Limb (tissue), 2 donors: ENCODE results near the gene SLC29A4.

Experiments
- DNase-seq, 2 donors: peaks; one replicate each; pipeline ENCODE4 v3.0.0-alpha.2; 2016; ENCODE audit errors: extremely low spot score in 2 of 2

Gene SLC29A4

DNA sequence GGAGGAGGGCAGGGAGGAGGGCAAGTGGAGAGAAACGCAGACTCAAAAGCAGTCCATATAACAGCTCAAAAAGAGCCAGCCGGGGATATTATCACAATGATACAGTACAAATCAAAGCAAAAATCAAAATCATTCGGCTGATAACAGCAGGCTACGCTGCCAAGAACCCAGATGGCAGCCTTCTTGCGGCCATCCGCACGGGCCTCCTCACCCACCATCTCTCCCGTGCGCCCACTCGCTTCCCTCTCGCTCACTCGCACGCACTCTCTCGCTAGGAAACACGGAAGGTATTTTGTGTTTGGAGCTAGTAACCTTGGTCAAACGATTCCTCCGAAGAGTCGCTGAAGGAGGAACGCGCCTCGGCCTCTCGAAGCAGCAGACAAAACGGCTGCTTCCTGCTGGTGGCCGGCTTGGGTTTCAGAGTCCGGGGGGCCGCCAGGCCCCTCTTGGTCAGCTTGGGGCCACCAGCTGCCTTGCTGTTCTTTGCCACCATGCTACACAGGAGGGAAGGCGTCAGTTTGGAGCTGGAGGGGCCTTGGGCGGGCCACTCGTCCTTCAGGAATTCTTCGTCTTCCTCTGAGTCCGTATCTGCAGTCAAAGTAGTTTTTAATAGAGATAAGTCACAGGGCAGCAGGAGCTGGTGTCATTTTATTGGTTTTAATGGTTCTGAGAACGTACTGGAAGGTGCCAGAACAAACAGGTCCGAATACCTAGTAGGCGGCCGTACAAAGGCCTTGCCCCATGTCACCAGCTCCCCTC, 68.9 kb downstream of the SLC29A4 start:
- no peak for DNase-seq

GRCh38 chr7:5352440-5353010, 69.8 kb downstream of the SLC29A4 start:
- DNase-seq: no peak

DNA sequence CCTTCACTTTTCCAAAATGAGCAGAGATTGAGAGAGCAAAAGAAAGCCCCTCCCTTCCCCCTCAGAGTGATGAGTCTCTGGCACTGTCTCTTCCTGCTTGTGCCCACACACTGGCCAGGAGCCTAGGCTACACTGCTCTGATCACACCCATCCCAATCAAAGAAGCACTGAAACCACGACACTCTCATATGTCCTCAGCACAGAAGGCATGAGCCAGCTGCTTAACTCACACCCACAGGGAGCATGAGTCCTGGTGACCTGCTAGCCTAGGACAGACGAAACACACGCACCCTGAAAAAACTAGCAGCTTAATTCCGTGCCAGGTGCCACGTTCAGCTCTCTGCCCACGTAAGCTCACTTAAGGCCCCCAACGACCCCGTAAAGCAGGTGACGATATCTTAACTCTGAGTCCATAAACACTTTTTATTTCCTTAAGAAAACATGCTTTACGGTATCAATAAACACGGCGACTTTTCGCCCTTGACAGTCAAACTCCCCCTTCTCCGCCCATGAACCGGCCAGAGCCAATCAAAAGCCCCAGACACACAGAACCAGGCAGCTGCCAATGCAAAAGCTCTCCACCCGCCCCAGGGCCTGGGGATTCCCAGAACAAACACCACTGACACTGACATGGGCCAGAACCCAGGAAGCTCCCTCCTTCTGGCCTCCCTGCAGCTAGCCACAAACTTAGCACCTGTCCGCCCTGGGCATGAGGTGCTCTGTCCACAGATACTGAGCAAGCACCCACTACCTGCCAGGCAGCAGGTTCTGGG, 71.9 kb downstream of the SLC29A4 start:
- no peak for DNase-seq
